PFSK-1 (cell line): Measurements from ENCODE around the gene PASK. TPM values are rescaled to one million over a fixed set of nuclear protein-coding genes. Genes with fewer than 3 reads are reported as not detected.

ENCODE experiments used
- FOXP2 ChIP-seq: optimal IDR thresholded peaks from 2 replicates; pipeline ENCODE3; 2011; ENCODE audit warnings: borderline replicate concordance, control low read depth, inconsistent platforms; ENCODE audit not compliant: insufficient read depth; ENCODE audit errors: extremely low read length, extremely low read depth
- POLR2AphosphoS5 ChIP-seq: IDR thresholded peaks from 2 replicates; pipeline ENCODE4 v1.6.1; 2012; ENCODE audit warnings: low read depth, mild to moderate bottlenecking, control low read depth, low read length, moderate library complexity
- SIN3A ChIP-seq: IDR thresholded peaks from 2 replicates; pipeline ENCODE4 v1.6.1; 2012; ENCODE audit warnings: mild to moderate bottlenecking, low read length, moderate library complexity, borderline replicate concordance; ENCODE audit not compliant: insufficient read depth
- TAF1 ChIP-seq: IDR thresholded peaks from 2 replicates; pipeline ENCODE4 v1.6.1; 2012; ENCODE audit warnings: low read length, control low read depth, borderline replicate concordance; ENCODE audit not compliant: insufficient read depth
- polyA plus RNA-seq: library from polyadenylated mRNA; unstranded; fragments of >200 nt; gene quantifications from one replicate; pipeline ENCODE4 v1.2.1, GENCODE V29; 2012; ENCODE audit warnings: low read depth, missing spikeins; ENCODE audit not compliant: insufficient read length
- TF ChIP-seq, protein P1 (sequence below), 2 experiments: IDR thresholded peaks; 2 replicates each; pipeline versions ENCODE4 v1.6.1 to v1.8.0; 2011 to 2012; ENCODE audit warnings: low read depth in 2 of 2, low read length in 2 of 2, control low read depth in 1 of 2, inconsistent platforms in 1 of 2, mild to moderate bottlenecking in 1 of 2, moderate library complexity in 1 of 2; ENCODE audit not compliant: insufficient read depth in 1 of 2

PASK gene
- polyA plus RNA-seq: 4.4 TPM

DNA sequence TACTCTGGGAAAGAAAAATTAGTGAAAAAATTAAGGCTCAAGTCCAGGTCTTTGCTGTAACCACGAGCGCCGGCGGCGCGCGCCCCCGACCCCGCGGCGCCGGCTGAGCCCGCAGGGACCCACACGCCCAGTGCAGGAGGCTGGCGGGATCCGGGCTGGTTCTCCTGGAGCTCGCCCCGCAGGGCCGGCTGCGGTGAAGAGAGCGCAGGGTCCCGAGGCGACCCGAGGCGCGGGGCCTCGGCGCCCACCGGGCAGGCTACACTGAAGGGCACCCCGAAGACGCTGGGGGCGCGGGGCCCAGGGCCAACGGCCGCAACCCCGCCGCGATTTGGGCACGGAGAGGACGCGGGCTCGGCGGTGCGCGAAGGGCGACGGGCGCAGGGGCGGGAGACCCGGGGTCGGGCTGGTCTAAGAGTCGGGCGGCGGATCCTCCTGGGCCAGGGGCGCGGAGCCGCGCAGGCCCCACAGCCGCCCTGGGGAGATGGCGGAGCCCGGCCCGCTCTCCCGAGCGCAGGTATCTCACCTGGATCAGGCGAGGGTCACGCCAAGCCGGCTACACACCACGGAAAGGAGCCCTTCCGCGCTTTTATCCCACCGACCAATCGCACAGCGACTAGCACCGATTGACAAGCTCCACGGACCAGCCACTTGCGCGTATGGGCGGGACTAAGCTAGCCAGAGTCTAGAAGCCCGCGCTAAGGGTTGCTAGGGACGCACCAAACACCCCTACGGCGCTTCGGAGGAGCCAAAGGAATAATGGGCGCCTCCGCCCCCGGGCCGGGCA lies at the start of gene PASK:
Gene PASK (minus strand): TSS at position 582 of the 784 bp plus-strand sequence. CDS start 6,440 bp downstream, outside the sequence.
- peak; percentile 33 for TF ChIP-seq FOXP2
- TF ChIP-seq SIN3A: peak; percentile 57; the same call in 1 of the 2 replicates
- TF ChIP-seq POLR2AphosphoS5: no peak

GRCh38 chr2:241198381-241199279 lies 49.4 kb upstream of the PASK start:
- TF ChIP-seq, protein P1, sequence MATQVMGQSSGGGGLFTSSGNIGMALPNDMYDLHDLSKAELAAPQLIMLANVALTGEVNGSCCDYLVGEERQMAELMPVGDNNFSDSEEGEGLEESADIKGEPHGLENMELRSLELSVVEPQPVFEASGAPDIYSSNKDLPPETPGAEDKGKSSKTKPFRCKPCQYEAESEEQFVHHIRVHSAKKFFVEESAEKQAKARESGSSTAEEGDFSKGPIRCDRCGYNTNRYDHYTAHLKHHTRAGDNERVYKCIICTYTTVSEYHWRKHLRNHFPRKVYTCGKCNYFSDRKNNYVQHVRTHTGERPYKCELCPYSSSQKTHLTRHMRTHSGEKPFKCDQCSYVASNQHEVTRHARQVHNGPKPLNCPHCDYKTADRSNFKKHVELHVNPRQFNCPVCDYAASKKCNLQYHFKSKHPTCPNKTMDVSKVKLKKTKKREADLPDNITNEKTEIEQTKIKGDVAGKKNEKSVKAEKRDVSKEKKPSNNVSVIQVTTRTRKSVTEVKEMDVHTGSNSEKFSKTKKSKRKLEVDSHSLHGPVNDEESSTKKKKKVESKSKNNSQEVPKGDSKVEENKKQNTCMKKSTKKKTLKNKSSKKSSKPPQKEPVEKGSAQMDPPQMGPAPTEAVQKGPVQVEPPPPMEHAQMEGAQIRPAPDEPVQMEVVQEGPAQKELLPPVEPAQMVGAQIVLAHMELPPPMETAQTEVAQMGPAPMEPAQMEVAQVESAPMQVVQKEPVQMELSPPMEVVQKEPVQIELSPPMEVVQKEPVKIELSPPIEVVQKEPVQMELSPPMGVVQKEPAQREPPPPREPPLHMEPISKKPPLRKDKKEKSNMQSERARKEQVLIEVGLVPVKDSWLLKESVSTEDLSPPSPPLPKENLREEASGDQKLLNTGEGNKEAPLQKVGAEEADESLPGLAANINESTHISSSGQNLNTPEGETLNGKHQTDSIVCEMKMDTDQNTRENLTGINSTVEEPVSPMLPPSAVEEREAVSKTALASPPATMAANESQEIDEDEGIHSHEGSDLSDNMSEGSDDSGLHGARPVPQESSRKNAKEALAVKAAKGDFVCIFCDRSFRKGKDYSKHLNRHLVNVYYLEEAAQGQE (IDR thresholded peaks at IDR 0.05; ENCODE audit: insufficient read depth in 1 of 2, low read depth in 2 of 2, low read length in 2 of 2): no peak
- no peak for TF ChIP-seq SIN3A
- TF ChIP-seq TAF1: no peak
- no peak for TF ChIP-seq FOXP2
- TF ChIP-seq POLR2AphosphoS5: no peak

DNA sequence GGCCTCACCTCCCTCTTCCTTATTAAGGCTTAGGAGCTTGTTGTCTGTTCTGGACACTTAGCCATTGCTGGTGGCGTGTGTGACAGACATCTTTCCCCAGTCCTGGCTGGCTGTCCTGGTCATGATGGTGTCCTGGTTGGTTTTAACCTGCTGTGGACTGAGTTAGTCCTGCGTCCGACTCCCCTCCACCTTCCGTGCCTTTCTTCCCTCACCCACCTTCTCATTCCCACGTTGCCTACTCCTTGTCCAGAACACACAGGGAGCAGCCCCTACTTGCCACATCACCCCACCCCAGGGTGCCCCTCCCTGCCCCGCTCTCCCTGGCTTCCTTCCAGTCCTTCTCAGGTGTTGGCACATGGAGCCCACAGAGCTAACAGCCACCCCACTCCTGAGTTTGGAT lies 48.7 kb upstream of the PASK start:
- TF ChIP-seq SIN3A: no peak
- no peak for TF ChIP-seq POLR2AphosphoS5
- TF ChIP-seq, protein P1 (IDR thresholded peaks at IDR 0.05; ENCODE audit: insufficient read depth in 1 of 2, low read depth in 2 of 2, low read length in 2 of 2): no peak
- TF ChIP-seq TAF1: no peak
- TF ChIP-seq FOXP2: no peak

GRCh38 chr2:241195506-241196130 lies 46.3 kb upstream of the PASK start:
- no peak for TF ChIP-seq TAF1
- TF ChIP-seq POLR2AphosphoS5: no peak
- TF ChIP-seq, protein P1 (IDR thresholded peaks at IDR 0.05; ENCODE audit: insufficient read depth in 1 of 2, low read depth in 2 of 2, low read length in 2 of 2): no peak
- no peak for TF ChIP-seq SIN3A
- TF ChIP-seq FOXP2: no peak

- TF ChIP-seq POLR2AphosphoS5 (no peak), SIN3A (no peak), FOXP2 (no peak), TAF1 (no peak)
- TF ChIP-seq, protein P1 (IDR thresholded peaks at IDR 0.05; ENCODE audit: insufficient read depth in 1 of 2, low read depth in 2 of 2, low read length in 2 of 2): no peak
These were observed 45.5 kb upstream of the PASK start for GRCh38 chr2:241194811-241195210.
